GM12801 (cell line): Measurements from ENCODE around the gene TMEM214.

Source experiments
- TF ChIP-seq, protein P1 (sequence below): IDR thresholded peaks from one replicate; pipeline ENCODE4 v1.5.1; 2011; ENCODE audit warnings: control low read depth; ENCODE audit not compliant: insufficient read length; ENCODE audit errors: extremely low read depth

TMEM214 gene

DNA sequence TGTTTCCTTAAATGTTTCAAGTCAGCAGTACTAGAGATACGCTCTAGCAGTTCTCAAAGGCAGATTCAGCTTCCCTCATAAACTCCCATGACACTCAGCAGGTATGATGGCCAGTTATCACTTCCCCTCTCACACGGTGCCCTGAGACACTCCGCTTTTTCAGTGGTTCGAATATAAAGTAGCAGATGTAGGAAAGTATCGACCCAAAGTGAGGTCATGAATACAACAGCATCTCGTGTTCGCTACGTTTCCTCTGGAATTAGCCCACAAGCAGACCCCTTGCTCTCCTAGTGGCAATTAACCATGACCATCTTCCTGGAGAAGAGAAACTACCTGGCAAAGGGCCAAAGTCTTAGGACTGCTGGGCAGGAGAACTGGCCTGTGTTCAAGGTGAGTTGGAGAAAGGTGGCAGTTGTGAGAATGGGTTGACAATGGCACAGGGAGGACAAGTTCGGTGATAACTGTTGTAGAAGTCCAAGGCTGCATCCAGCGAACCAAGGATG lies 9.4 kb downstream of the TMEM214 start:
- TF ChIP-seq, protein P1, sequence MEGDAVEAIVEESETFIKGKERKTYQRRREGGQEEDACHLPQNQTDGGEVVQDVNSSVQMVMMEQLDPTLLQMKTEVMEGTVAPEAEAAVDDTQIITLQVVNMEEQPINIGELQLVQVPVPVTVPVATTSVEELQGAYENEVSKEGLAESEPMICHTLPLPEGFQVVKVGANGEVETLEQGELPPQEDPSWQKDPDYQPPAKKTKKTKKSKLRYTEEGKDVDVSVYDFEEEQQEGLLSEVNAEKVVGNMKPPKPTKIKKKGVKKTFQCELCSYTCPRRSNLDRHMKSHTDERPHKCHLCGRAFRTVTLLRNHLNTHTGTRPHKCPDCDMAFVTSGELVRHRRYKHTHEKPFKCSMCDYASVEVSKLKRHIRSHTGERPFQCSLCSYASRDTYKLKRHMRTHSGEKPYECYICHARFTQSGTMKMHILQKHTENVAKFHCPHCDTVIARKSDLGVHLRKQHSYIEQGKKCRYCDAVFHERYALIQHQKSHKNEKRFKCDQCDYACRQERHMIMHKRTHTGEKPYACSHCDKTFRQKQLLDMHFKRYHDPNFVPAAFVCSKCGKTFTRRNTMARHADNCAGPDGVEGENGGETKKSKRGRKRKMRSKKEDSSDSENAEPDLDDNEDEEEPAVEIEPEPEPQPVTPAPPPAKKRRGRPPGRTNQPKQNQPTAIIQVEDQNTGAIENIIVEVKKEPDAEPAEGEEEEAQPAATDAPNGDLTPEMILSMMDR = no peak

- TF ChIP-seq, protein P1 = no peak
These were observed 10.3 kb downstream of the TMEM214 start for GRCh38 chr2:27042985-27043634.

GRCh38 chr2:27049422-27050280 lies 16.9 kb downstream of the TMEM214 start:
- TF ChIP-seq, protein P1 = no peak

DNA sequence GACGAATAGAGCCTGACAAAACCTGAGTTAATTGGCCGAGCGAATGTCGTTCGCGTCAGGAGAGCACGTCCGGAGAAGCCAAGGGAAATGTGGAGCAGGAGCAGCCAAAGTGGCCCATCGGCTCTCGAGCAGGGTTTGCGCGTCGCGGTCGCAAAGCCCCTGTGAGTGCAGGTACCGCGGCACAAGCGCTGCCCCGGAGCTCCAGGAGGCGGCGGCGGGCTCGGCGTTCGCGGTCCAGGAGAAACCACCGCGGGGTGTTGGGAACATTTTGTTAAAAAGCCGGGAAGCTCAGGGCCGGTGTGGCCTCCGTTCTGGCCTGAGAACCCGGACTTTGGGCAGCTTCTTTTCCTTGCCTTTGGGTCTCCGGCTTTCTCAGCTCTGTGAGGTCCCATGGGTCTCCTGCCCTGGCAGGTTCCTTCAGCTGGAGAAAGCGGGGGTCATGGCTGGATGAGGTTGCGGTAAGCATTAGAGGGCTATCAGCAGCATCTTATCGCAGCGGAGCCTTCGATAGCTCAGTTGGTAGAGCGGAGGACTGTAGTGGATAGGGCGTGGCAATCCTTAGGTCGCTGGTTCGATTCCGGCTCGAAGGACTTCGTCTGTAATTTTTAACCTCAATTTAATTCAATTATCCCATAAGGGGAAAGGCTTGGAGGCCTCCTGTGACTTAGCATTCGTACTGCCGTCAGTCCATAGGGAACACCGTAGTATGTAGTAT lies 17.7 kb downstream of the TMEM214 start:
- TF ChIP-seq, protein P1 = no peak

DNA sequence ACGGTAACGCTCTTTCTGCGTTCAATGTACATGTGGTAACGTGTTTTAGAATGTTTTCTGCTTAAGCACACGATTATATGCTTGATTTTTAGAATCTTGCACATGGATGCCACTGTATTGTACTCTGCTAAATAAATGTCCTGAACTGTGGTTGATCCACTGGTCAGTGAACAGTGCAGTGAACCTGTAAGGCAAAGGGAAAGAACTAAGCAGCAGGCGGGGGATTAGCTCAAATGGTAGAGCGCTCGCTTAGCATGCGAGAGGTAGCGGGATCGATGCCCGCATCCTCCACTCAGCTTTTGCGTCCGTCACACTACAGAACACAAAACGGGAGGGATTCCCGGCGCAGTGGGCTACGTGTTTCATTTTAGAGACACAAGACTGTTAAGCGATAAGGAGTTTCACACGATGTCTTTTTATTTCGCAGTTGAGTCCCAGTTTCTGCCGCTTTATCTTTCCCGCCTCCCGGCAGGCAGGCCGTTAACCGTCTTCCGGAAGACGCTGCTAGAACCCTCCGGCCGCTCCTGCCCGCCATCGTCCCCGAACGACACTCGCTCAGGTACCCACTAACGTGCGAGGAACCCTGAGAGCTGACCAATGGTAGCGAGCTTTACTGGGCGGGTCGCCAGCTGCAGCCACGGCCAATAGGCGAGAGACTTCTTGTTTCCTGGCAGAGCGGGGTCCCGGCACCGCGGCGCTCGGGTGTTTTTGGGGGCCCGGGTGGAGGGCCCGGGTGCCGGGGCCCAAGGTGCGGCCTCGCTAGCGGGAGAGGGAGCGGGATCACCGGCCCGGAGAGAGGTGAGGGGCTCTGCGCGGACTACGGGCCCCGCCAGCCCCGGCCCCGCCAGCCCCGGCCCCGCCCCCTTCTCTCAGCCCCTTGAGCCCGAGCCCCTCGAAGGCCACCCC lies 18.5 kb downstream of the TMEM214 start, which contains the start of gene AGBL5:
Gene AGBL5, plus strand, starts transcription at position 673 of the 906 bp plus-strand sequence. CDS start 1,291 bp downstream, outside the sequence.
- TF ChIP-seq, protein P1 = no peak

- TF ChIP-seq, protein P1 = no peak
These were observed 19.3 kb downstream of the TMEM214 start for GRCh38 chr2:27051902-27052645.
